Hematopoietic multipotent progenitor cell treated with erythropoietin and hydrocortisone succinate and interleukin-3 and kit ligand, for 4 days (in vitro differentiated cells): Measurements from ENCODE around the gene RIN1.
"Not testable (repeated sequence)": the region's sequence is repeated elsewhere in the genome, so short reads cannot be mapped to it uniquely, and the experiment has no call there.

Experiments used
- DNase-seq: peaks from one replicate; pipeline ENCODE4 v3.0.0-alpha.2; 2015

Gene RIN1

GRCh38 chr11:66333220-66333877 is 2.9 kb downstream of the RIN1 start:
- DNase-seq = no peak

GRCh38 chr11:66332371-66333219 is 3.6 kb downstream of the RIN1 start:
- no peak for DNase-seq

- DNase-seq = no peak
These were observed 4.5 kb downstream of the RIN1 start for GRCh38 chr11:66331542-66332370.

- no peak for DNase-seq
These were observed 5.3 kb downstream of the RIN1 start for GRCh38 chr11:66330931-66331330.

- DNase-seq = no peak
These were observed 7.0 kb downstream of the RIN1 start for GRCh38 chr11:66329165-66329673.

- DNase-seq = peak; percentile 90
These were observed 7.7 kb downstream of the RIN1 start for GRCh38 chr11:66328302-66329144.

- no peak for DNase-seq
These were observed 8.3 kb downstream of the RIN1 start for GRCh38 chr11:66328031-66328301.

- no peak for DNase-seq
These were observed 8.8 kb downstream of the RIN1 start for GRCh38 chr11:66327171-66328030.

GRCh38 chr11:66326261-66327111 is 9.7 kb downstream of the RIN1 start:
- DNase-seq = no peak

GRCh38 chr11:66325263-66325671 is 11.0 kb downstream of the RIN1 start:
- DNase-seq = peak; percentile 45

GRCh38 chr11:66324664-66325063 is 11.6 kb downstream of the RIN1 start:
- DNase-seq = no peak

GRCh38 chr11:66323684-66324083 is 12.6 kb downstream of the RIN1 start:
- no peak for DNase-seq

GRCh38 chr11:66322732-66323427 is 13.4 kb downstream of the RIN1 start:
- DNase-seq = no peak

- no peak for DNase-seq
These were observed 14.6 kb downstream of the RIN1 start for GRCh38 chr11:66321606-66322005.

GRCh38 chr11:66320748-66321147 is 15.5 kb downstream of the RIN1 start:
- DNase-seq = not testable (repeated sequence)

GRCh38 chr11:66320289-66320688 is 15.9 kb downstream of the RIN1 start:
- not testable (repeated sequence) for DNase-seq

GRCh38 chr11:66318600-66318970 is 17.6 kb downstream of the RIN1 start:
- no peak for DNase-seq

- DNase-seq = peak; percentile 79
These were observed 18.3 kb downstream of the RIN1 start for GRCh38 chr11:66317723-66318599.

- peak; percentile 30 for DNase-seq
These were observed 18.9 kb downstream of the RIN1 start for GRCh38 chr11:66317322-66317722.
